Brain microvascular endothelial cell (primary cell): Measurements from ENCODE around the gene PCNT.
A peak's percentile ranks its signal among the peaks of the same experiment; 100 is the strongest.

ENCODE experiments used
- DNase-seq: peaks from one replicate; pipeline ENCODE4 v3.0.0-alpha.2; 2020
- H3K27ac ChIP-seq: fragments of 250-450 bp; sonication (Bioruptor Pico); 2 replicates; pipeline ENCODE4 v1.5.1; 2020; ENCODE audit warnings: mild to moderate bottlenecking, moderate library complexity
- H3K27me3 ChIP-seq: fragments of 250-450 bp; sonication (Bioruptor Pico); replicated peaks from 2 replicates; pipeline ENCODE4 v1.5.1; 2020; ENCODE audit warnings: mild to moderate bottlenecking
- H3K36me3 ChIP-seq: fragments of 250-450 bp; sonication (Bioruptor Pico); replicated peaks from 2 replicates; pipeline ENCODE4 v1.5.1; 2020; ENCODE audit warnings: mild to moderate bottlenecking
- H3K4me3 ChIP-seq: 2 replicates; pipeline ENCODE4 v1.5.1; 2011; ENCODE audit warnings: low read depth, mild to moderate bottlenecking, control low read depth, low read length, moderate library complexity
- CTCF ChIP-seq: IDR thresholded peaks from 2 replicates; pipeline ENCODE4 v1.5.1; 2011; ENCODE audit warnings: low read depth, mild to moderate bottlenecking, moderate library complexity, low read length, control low read depth, inconsistent platforms; ENCODE audit errors: missing control alignments
- in situ Hi-C: cut with HindIII; loops from 2 replicates; pipeline ENCODE4 v1.10.0; 2017; ENCODE audit warnings: low sequenced_read_pairs, low pct_ligation_motif_present

Gene PCNT

GRCh38 chr21:46455575-46456385 is 131.8 kb downstream of the PCNT start:
- in situ Hi-C loops = no loop called here
- Histone ChIP-seq H3K27ac (peak overlapping the region; percentile 26), H3K4me3 (no peak overlapping the region), H3K27me3 (no peaks in the 10 kb centered on the region), H3K36me3 (no peaks in the 10 kb centered on the region)
- DNase-seq = peak; percentile 58
- no peak for TF ChIP-seq CTCF

GRCh38 chr21:46456750-46457149 is 132.8 kb downstream of the PCNT start:
- no peak overlapping the region for H3K27ac ChIP-seq
- H3K36me3 ChIP-seq = no peaks in the 10 kb centered on the region
- H3K27me3 ChIP-seq = no peaks in the 10 kb centered on the region
- H3K4me3 ChIP-seq = no peak overlapping the region
- no peak for TF ChIP-seq CTCF
- in situ Hi-C loops = no loop called here
- DNase-seq = no peak

- Histone ChIP-seq H3K27me3 (no peaks in the 10 kb centered on the region), H3K27ac (peak overlapping the region; percentile 62), H3K36me3 (no peaks in the 10 kb centered on the region), H3K4me3 (peak overlapping the region; percentile 76)
- DNase-seq = peak; percentile 40
- in situ Hi-C loops = no loop called here
- TF ChIP-seq CTCF = no peak
These were observed 133.9 kb downstream of the PCNT start for GRCh38 chr21:46457801-46458314.

- Histone ChIP-seq H3K4me3 (peak within 1 kb of the TSS; percentile 76), H3K27ac (peak within 1 kb of the TSS; percentile 62), H3K36me3 (no peaks in the 10 kb centered on the region), H3K27me3 (no peaks in the 10 kb centered on the region)
- in situ Hi-C loops = no loop called here
- no peak for TF ChIP-seq CTCF
- DNase-seq = peak; percentile 86
These were observed 134.5 kb downstream of the PCNT start, which contains the start of gene DIP2A for GRCh38 chr21:46458315-46459023. Gene DIP2A (plus strand): TSS chr21:46458891. CDS start chr21:46459132, 241 bp downstream.

- Histone ChIP-seq H3K36me3 (no peaks in the 10 kb centered on the region), H3K27me3 (no peaks in the 10 kb centered on the region), H3K4me3 (peak overlapping the region; percentile 72), H3K27ac (no peak overlapping the region)
- DNase-seq = no peak
- in situ Hi-C loops = no loop called here
- no peak for TF ChIP-seq CTCF
These were observed 135.0 kb downstream of the PCNT start for GRCh38 chr21:46459024-46459355.
